ENCODE measurements around the gene SLC8A1.

- TF ChIP-seq CTCF (IDR thresholded peaks at IDR 0.05), result no peak
- TF ChIP-seq POLR2A (IDR thresholded peaks at IDR 0.05), result no peak
Measured at GRCh38 chr2:40251137-40251536, 200.8 kb downstream of the SLC8A1 start.
